ENCODE data around the gene RTN4RL2. TPM values are rescaled to one million over a fixed set of nuclear protein-coding genes. Genes with fewer than 3 reads are reported as not detected.
A peak's percentile ranks its signal among the peaks of the same experiment; 100 is the strongest.

RTN4RL2 gene
- total and polyA plus RNA-seq, 12 donors: 0.33 to 1.5 (median 0.90) TPM

DNA sequence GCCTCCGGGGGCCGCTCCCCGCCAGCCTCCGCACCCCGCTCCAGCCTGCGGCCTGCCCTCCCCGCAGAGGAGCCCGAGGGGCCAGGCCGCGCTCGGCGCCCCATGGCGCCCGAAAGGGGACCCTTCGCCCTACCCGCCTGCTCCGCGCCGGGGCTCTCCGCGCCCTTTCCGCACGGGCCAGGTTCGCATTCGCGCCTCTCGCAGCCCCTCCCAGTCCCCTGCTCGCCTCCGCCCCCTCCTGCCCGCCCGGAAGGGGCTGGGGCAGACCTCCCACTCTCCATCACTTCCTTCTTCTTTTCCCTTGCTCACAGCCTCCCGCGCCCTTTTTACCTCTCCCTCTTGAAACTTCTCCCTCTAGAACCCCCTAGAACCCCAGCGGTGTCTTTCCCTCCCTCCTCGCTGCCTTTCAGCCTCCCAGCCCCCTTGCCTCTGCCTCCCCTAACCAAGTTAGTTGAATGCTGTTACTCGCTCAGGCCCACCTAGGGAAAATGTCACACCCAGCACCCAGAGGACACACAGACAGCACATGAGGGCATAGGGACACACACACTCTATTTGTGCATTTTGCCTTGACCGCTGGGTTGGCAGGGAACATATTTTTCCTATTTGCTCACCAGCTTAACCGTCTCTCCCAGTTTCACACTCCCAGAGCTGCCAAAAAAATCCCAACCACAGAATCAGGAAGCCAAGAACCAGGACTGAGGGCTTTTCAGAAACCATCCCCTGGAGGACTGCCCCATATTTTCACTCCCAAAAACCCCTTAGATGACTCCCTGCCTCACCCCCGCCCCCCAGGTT, 33.2 kb upstream of the RTN4RL2 start, which contains the start of gene SLC43A3:
SLC43A3 (minus strand) TSS at position 193 of the 798 bp plus-strand sequence. CDS start 949 bp downstream, outside the sequence.
- Histone ChIP-seq H3K27ac (peak within 1 kb of the TSS; percentile 66 to 97 (median 95)), H3K9me3 (no peaks in the 10 kb centered on the region), H3K27me3 (no peaks in the 10 kb centered on the region), H3K4me3 (peak within 1 kb of the TSS; percentile 27 to 72 (median 63)), H3K4me1 (peaks cover 32 to 80% (median 58%) of the 10 kb centered on the region in 9 donors), H3K36me3 (peaks cover 0 to 32% (median 8%) of the 10 kb centered on the region in 9 donors)
- 4 to 5% methylated on average over 27 to 39 of the region's 39 CpGs for WGBS, 2 donors
- intact Hi-C loops (cut with DNase I): loop anchor here in 1 of 10 donors (5.0 kb wide), 1 partner anchor 80 kb away; no protein-coding TSS in a partner anchor
- ATAC-seq (peak; percentile 65 to 80 (median 74)), DNase-seq (peak; percentile 77 to 83)
- peak in 1 of 9 donors; percentile 6 for TF ChIP-seq CTCF (IDR thresholded peaks at IDR 0.05)

- peak overlapping the region in 6 of 10 donors; percentile 35 to 67 (median 66) for H3K4me3 ChIP-seq
- H3K36me3 ChIP-seq: peaks cover 0 to 26% (median 4%) of the 10 kb centered on the region in 9 donors
- no peaks in the 10 kb centered on the region for H3K27me3 ChIP-seq
- WGBS, 2 donors: 49 to 58% methylated on average over 8 of the region's 8 CpGs
- intact Hi-C loops (cut with DNase I): loop anchor here in 1 of 10 donors (5.0 kb wide), 1 partner anchor 80 kb away; no protein-coding TSS in a partner anchor
- no peak for TF ChIP-seq CTCF (IDR thresholded peaks at IDR 0.05)
- peak overlapping the region; percentile 66 to 97 (median 95) for H3K27ac ChIP-seq
- peak; percentile 55 to 85 for DNase-seq
- no peaks in the 10 kb centered on the region for H3K9me3 ChIP-seq
- ATAC-seq: peak; percentile 5 to 53 (median 33)
- H3K4me1 ChIP-seq: peaks cover 32 to 78% (median 58%) of the 10 kb centered on the region in 9 donors
Measured at GRCh38 chr11:57427727-57428082, 32.6 kb upstream of the RTN4RL2 start.

- TF ChIP-seq CTCF (IDR thresholded peaks at IDR 0.05): no peak
- no peak for ATAC-seq
- intact Hi-C loops (cut with DNase I): loop anchor here in 1 of 10 donors (5.0 kb wide), 1 partner anchor 81 kb away; no protein-coding TSS in a partner anchor
- H3K36me3 ChIP-seq: peaks cover 0 to 17% (median 0%) of the 10 kb centered on the region in 9 donors
- DNase-seq: no peak
- H3K9me3 ChIP-seq: no peaks in the 10 kb centered on the region
- H3K4me3 ChIP-seq: no peak overlapping the region
- no peaks in the 10 kb centered on the region for H3K27me3 ChIP-seq
- peaks cover 32 to 78% (median 54%) of the 10 kb centered on the region in 9 donors for H3K4me1 ChIP-seq
- H3K27ac ChIP-seq: peak overlapping the region in 3 of 10 donors; percentile 95 to 97 (median 96)
- WGBS, 2 donors: 57 to 65% methylated on average over 5 of the region's 5 CpGs
Measured at GRCh38 chr11:57428643-57429042, 31.7 kb upstream of the RTN4RL2 start.

- H3K4me1 ChIP-seq: peaks cover 23 to 78% (median 40%) of the 10 kb centered on the region in 9 donors
- TF ChIP-seq CTCF (IDR thresholded peaks at IDR 0.05): no peak
- DNase-seq (no peak), ATAC-seq (peak in 1 of 8 donors; percentile 25)
- WGBS, 2 donors: 45 to 63% methylated on average over 4 of the region's 4 CpGs
- no peaks in the 10 kb centered on the region for H3K27me3 ChIP-seq
- intact Hi-C loops (cut with DNase I): loop anchor here in 1 of 10 donors (5.0 kb wide), 1 partner anchor 83 kb away; no protein-coding TSS in a partner anchor
- peaks cover 0 to 8% (median 0%) of the 10 kb centered on the region in 9 donors for H3K36me3 ChIP-seq
- H3K9me3 ChIP-seq: no peaks in the 10 kb centered on the region
- no peak overlapping the region for H3K4me3 ChIP-seq
- H3K27ac ChIP-seq: peak overlapping the region in 2 of 10 donors; percentile 11 to 38
Measured at GRCh38 chr11:57429946-57430345, 30.4 kb upstream of the RTN4RL2 start.

Measured in heart right ventricle (tissue), 16 donors.